Measurements from ENCODE around the gene ZBTB21. TPM values are rescaled to one million over a fixed set of nuclear protein-coding genes. Genes with fewer than 3 reads are reported as not detected.

The ZBTB21 gene
- total and polyA plus RNA-seq, 2 of the 8 experiments (the other 6 are each of a cell fraction or from before 2014, with no cell fraction given) = 3.9 to 17.8 TPM

- H3K56ac ChIP-seq (replicated peaks; ENCODE audit: insufficient read length, low read depth, low read length) = no peak overlapping the region
- ChIA-PET POLR2A (ENCODE audit: partially characterized antibody) (no interaction called here), CTCF (ENCODE audit: partially characterized antibody) (interaction anchor here (1.4 kb wide), 1 partner anchor 9 kb away, joined by 3 read pairs; no protein-coding TSS in a partner anchor)
- no peak overlapping the region for H4K91ac ChIP-seq (replicated peaks; ENCODE audit: insufficient read length, low read length)
- H2BK15ac ChIP-seq (ENCODE audit: low read length) = peak overlapping the region; percentile 72; the same call in 1 of the 2 replicates
- no peaks in the 10 kb centered on the region for H4K20me1 ChIP-seq (replicated peaks in 1 of 2; ENCODE audit: control insufficient read depth in 1 of 2, insufficient read depth in 2 of 2, low read length in 2 of 2)
- no peak overlapping the region for H2BK12ac ChIP-seq (ENCODE audit: low read depth, low read length)
- H4K8ac ChIP-seq (ENCODE audit: extremely low read depth, insufficient read depth, low read length) = no peak overlapping the region
- FAIRE-seq = no peak
- no peaks in the 10 kb centered on the region for H3K23me2 ChIP-seq (ENCODE audit: low read depth, low read length)
- no peak overlapping the region for H4K5ac ChIP-seq (ENCODE audit: insufficient read length, low read depth, low read length)
- no peaks in the 10 kb centered on the region for H3K36me3 ChIP-seq (ENCODE audit: control insufficient read depth in 2 of 4, insufficient read depth in 4 of 4, low read length in 3 of 4)
- no peak overlapping the region for H3K14ac ChIP-seq (ENCODE audit: insufficient read length)
- no peak overlapping the region for H3K9ac ChIP-seq (replicated peaks in 1 of 4; ENCODE audit: extremely low read depth in 1 of 4, low read depth in 3 of 4, low read length in 3 of 4)
- H3K23ac ChIP-seq (ENCODE audit: insufficient read length) = no peak overlapping the region
- H3K9me3 ChIP-seq (ENCODE audit: insufficient read depth in 2 of 2, low read depth in 1 of 2, low read length in 1 of 2) = no peaks in the 10 kb centered on the region
- H2BK120ac ChIP-seq (replicated peaks; ENCODE audit: low read depth, low read length) = no peak overlapping the region
- no peak overlapping the region for H2AFZ ChIP-seq (ENCODE audit: low read length)
- no peak overlapping the region for H3K4me3 ChIP-seq (ENCODE audit: extremely low read depth in 1 of 4, insufficient read depth in 2 of 4, low read depth in 3 of 4, low read length in 4 of 4)
- 94% methylated on average over 5 of the region's 5 CpGs; no CpG with 5 or more reads in 1 of the 2 experiments for WGBS, 2 experiments (ENCODE audit: extremely low coverage in 1 of 2, insufficient coverage in 1 of 2, insufficient read length in 1 of 2, insufficient replicate concordance in 2 of 2, low coverage in 1 of 2, low lambda C conversion rate in 2 of 2, missing lambda C conversion rate in 1 of 2)
- no peak overlapping the region for H3K27ac ChIP-seq (ENCODE audit: low read depth, low read length)
- H3K4ac ChIP-seq (replicated peaks; ENCODE audit: insufficient read length, low read depth, low read length) = no peak overlapping the region
- no peak overlapping the region for H2AK5ac ChIP-seq (ENCODE audit: low read depth, low read length)
- no peaks in the 10 kb centered on the region for H3K27me3 ChIP-seq (replicated peaks in 1 of 4; ENCODE audit: control insufficient read depth in 3 of 4, extremely low read depth in 1 of 4, insufficient read depth in 3 of 4, low read length in 3 of 4)
- H3K18ac ChIP-seq (ENCODE audit: extremely low read depth, low read length) = no peak overlapping the region
- no peak overlapping the region for H2BK5ac ChIP-seq (ENCODE audit: low read depth, low read length)
- no peaks in the 10 kb centered on the region for H3K79me2 ChIP-seq (ENCODE audit: control insufficient read depth in 1 of 2, insufficient read depth in 2 of 2, low read length in 2 of 2)
- H2BK20ac ChIP-seq (ENCODE audit: low read length) = no peak overlapping the region
- no peak overlapping the region for H3K4me2 ChIP-seq (ENCODE audit: insufficient read depth in 1 of 2, low read depth in 2 of 2, low read length in 2 of 2)
- peaks cover 0 to 5% (median 0%) of the 10 kb centered on the region in 4 experiments; a peak in 3 of 7 replicates for H3K4me1 ChIP-seq (replicated peaks in 1 of 4; ENCODE audit: control insufficient read depth in 3 of 4, insufficient read depth in 4 of 4, low read length in 3 of 4)
- no peak for DNase-seq (ENCODE audit: low read depth in 1 of 2, low spot score in 2 of 2)
- no peaks in the 10 kb centered on the region for H3K79me1 ChIP-seq (ENCODE audit: low read depth, low read length)
- TF ChIP-seq SRF (IDR thresholded peaks at IDR 0.05; ENCODE audit: low read depth, low read length) (no peak), SAP30 (IDR thresholded peaks at IDR 0.05; ENCODE audit: insufficient read depth, insufficient replicate concordance, low read length) (no peak), SUZ12 (IDR thresholded peaks at IDR 0.05; ENCODE audit: low read length) (no peak), JUND (IDR thresholded peaks at IDR 0.05; ENCODE audit: low read length) (no peak), RAD21 (IDR thresholded peaks at IDR 0.05 in 1 of 2, conservative IDR thresholded peaks at IDR 0.05 in 1 of 2; ENCODE audit: low read depth in 2 of 2, low read length in 2 of 2) (no peak), CTCF (IDR thresholded peaks at IDR 0.05; ENCODE audit: control extremely low read depth in 1 of 3, insufficient read depth in 1 of 3, low read depth in 1 of 3, low read length in 3 of 3) (no peak), SIRT6 (IDR thresholded peaks at IDR 0.05; ENCODE audit: low read length) (no peak), SP4 (IDR thresholded peaks at IDR 0.05; ENCODE audit: low read length) (no peak), CBX8 (IDR thresholded peaks at IDR 0.05; ENCODE audit: borderline replicate concordance, low read depth, low read length) (no peak), RNF2 (IDR thresholded peaks at IDR 0.05; ENCODE audit: borderline replicate concordance, low read depth, low read length, missing control alignments, poor library complexity, severe bottlenecking) (no peak), POLR2AphosphoS5 (IDR thresholded peaks at IDR 0.05; ENCODE audit: low read depth, low read length) (no peak), CHD2 (IDR thresholded peaks at IDR 0.05; ENCODE audit: low read length) (no peak)
Observed at GRCh38 chr21:41970106-41970391, 40.1 kb downstream of the ZBTB21 start.
